ENCODE results near the gene BRI3. TPM values are rescaled to one million over a fixed set of nuclear protein-coding genes. Genes with fewer than 3 reads are reported as not detected.

BRI3 gene
- total RNA-seq, 1 donor from 2014 or later: 344 TPM

GRCh38 chr7:98285157-98286092 lies 3.9 kb downstream of the BRI3 start:
- Mint-ChIP-seq H3K36me3 (ENCODE audit: unreplicated experiment) (peaks cover 15% of the 10 kb centered on the region), H3K9me3 (ENCODE audit: unreplicated experiment) (no peaks in the 10 kb centered on the region), H3K4me3 (ENCODE audit: unreplicated experiment) (peak overlapping the region; percentile 97), H3K4me1 (ENCODE audit: unreplicated experiment) (peaks cover 57% of the 10 kb centered on the region), H3K27me3 (ENCODE audit: unreplicated experiment) (no peaks in the 10 kb centered on the region), H3K27ac (ENCODE audit: unreplicated experiment) (peak overlapping the region; percentile 93)
- TF ChIP-seq, protein P1, sequence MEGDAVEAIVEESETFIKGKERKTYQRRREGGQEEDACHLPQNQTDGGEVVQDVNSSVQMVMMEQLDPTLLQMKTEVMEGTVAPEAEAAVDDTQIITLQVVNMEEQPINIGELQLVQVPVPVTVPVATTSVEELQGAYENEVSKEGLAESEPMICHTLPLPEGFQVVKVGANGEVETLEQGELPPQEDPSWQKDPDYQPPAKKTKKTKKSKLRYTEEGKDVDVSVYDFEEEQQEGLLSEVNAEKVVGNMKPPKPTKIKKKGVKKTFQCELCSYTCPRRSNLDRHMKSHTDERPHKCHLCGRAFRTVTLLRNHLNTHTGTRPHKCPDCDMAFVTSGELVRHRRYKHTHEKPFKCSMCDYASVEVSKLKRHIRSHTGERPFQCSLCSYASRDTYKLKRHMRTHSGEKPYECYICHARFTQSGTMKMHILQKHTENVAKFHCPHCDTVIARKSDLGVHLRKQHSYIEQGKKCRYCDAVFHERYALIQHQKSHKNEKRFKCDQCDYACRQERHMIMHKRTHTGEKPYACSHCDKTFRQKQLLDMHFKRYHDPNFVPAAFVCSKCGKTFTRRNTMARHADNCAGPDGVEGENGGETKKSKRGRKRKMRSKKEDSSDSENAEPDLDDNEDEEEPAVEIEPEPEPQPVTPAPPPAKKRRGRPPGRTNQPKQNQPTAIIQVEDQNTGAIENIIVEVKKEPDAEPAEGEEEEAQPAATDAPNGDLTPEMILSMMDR (IDR thresholded peaks at IDR 0.05): no peak
- no peak for DNase-seq (ENCODE audit: extremely low spot score, unreplicated experiment)

- Mint-ChIP-seq H3K27me3 (ENCODE audit: unreplicated experiment) (no peaks in the 10 kb centered on the region), H3K9me3 (ENCODE audit: unreplicated experiment) (no peaks in the 10 kb centered on the region), H3K4me3 (ENCODE audit: unreplicated experiment) (peak overlapping the region; percentile 97), H3K36me3 (ENCODE audit: unreplicated experiment) (peaks cover 15% of the 10 kb centered on the region), H3K27ac (ENCODE audit: unreplicated experiment) (peak overlapping the region; percentile 81), H3K4me1 (ENCODE audit: unreplicated experiment) (peaks cover 55% of the 10 kb centered on the region)
- TF ChIP-seq, protein P1 (IDR thresholded peaks at IDR 0.05): no peak
- DNase-seq (ENCODE audit: extremely low spot score, unreplicated experiment): no peak
Observed at GRCh38 chr7:98286093-98286539, 4.6 kb downstream of the BRI3 start.

DNA sequence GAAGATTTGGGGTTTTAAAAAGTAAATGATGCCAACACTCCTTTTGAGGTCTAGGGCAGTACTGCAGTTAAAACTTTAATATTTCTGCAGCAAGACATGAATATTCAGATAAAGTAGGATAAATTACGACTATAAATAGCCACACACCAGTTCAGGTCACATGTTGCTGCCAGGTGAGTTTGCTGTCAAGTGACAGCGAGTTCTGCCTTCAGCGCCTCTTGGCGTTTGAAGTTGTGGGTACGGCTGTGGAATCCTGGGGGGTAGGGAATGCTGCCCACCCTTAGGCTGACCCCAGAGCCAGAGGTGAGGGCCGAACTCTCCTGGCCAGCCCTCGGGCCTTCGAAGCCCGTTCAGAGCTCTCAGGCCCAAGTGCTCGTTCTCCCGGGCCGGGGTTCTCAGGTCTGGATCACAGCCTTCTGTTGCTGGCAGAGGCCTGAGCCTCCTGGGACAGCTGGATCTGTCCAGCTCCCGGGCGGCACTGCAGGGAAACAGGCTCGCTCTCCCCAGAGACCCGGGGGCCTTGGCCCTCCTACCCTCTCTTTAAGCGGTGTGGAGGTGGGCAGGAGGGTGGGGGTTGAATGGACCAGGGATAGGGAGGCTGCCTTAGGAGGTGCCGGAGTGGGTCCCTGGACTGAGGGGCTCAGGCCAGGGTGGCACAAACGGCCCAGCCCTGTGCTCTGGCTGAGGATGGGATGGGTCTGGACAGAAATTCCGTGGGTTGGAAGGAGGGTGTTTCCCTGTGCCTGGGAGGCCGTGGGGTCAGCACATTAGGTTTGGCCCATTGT lies 5.4 kb downstream of the BRI3 start:
- H3K36me3 Mint-ChIP-seq (ENCODE audit: unreplicated experiment): peaks cover 17% of the 10 kb centered on the region
- peak overlapping the region; percentile 81 for H3K27ac Mint-ChIP-seq (ENCODE audit: unreplicated experiment)
- TF ChIP-seq, protein P1 (IDR thresholded peaks at IDR 0.05): no peak
- H3K4me3 Mint-ChIP-seq (ENCODE audit: unreplicated experiment): peak overlapping the region; percentile 97
- H3K9me3 Mint-ChIP-seq (ENCODE audit: unreplicated experiment): no peaks in the 10 kb centered on the region
- H3K4me1 Mint-ChIP-seq (ENCODE audit: unreplicated experiment): peaks cover 56% of the 10 kb centered on the region
- H3K27me3 Mint-ChIP-seq (ENCODE audit: unreplicated experiment): no peaks in the 10 kb centered on the region
- no peak for DNase-seq (ENCODE audit: extremely low spot score, unreplicated experiment)

- H3K27ac Mint-ChIP-seq (ENCODE audit: unreplicated experiment): no peak overlapping the region
Observed at GRCh38 chr7:98287486-98287959, 6.0 kb downstream of the BRI3 start.

More at GRCh38 chr7:98287486-98287959, 6.0 kb downstream of the BRI3 start:
- Mint-ChIP-seq H3K9me3 (ENCODE audit: unreplicated experiment) (no peaks in the 10 kb centered on the region), H3K36me3 (ENCODE audit: unreplicated experiment) (peaks cover 18% of the 10 kb centered on the region), H3K4me1 (ENCODE audit: unreplicated experiment) (peaks cover 56% of the 10 kb centered on the region), H3K27me3 (ENCODE audit: unreplicated experiment) (no peaks in the 10 kb centered on the region), H3K4me3 (ENCODE audit: unreplicated experiment) (no peak overlapping the region)
- TF ChIP-seq, protein P1 (IDR thresholded peaks at IDR 0.05): no peak
- no peak for DNase-seq (ENCODE audit: extremely low spot score, unreplicated experiment)

All from osteocyte (in vitro differentiated cells).